Iris pigment epithelial cell (primary cell): Measurements from ENCODE around the gene EXOC3L1.

Source experiments
- DNase-seq: peaks from one replicate; pipeline ENCODE4 v3.0.0-alpha.2; 2011; ENCODE audit warnings: low read depth

EXOC3L1 gene

DNA sequence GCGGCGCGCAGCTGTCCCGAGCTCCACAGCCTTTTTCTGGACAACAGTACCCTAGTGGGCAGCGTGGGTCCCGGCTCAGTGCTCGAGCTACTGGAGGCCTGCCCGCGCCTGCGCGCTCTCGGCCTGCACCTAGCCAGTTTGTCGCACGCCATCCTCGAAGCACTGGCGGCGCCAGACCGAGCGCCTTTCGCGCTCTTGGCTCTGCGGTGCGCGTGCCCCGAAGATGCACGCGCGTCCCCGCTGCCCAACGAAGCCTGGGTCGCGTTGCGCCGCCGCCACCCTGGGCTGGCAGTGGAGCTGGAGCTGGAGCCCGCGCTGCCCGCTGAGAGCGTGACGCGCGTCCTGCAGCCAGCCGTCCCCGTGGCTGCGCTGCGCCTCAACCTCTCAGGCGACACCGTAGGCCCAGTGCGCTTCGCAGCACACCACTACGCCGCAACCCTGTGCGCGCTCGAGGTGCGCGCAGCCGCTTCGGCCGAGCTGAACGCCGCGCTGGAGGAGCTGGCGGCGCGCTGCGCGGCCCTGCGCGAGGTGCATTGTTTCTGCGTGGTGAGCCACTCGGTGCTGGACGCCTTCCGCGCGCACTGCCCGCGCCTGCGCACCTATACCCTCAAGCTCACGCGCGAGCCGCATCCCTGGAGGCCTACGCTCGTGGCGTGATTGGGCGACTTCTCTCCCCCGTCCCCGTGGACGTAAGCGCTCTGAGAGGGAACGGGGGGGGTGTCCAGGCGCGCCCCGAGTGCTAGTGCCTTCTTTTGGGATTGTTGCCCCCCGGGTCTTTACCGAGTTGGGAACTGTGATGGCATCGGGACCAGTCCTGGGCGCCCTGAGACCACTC, 26.6 kb downstream of the EXOC3L1 start:
- peak; percentile 70 for DNase-seq

DNA sequence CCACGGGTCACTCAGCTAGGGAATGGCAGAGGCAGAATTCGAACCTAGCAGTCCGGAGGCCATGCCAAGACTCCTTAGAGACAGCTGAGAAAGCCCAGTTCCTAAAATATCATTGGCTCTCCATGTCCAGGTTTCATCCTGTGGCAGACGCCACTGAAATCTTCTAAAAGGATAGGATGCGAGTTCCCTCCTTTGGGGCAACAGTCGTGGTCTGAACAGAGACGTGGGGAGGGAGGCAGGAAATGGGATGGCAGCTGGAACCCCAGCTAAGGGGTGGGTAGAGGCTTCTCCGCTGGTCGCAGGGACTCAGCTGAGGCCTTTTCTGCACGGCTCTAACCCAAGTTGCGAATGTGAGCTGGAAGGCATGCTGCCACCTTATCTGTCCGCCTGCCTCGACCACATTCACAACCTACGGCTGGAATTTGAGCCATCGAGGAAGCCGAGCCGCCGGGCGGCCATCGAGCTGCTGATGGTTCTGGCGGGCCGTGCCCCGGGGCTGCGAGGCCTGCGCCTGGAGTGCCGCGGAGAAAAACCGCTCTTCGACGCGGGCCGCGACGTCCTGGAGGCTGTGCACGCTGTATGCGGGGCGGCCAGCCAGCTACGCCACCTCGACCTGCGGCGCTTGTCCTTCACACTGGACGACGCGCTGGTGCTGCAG, 27.3 kb downstream of the EXOC3L1 start:
- DNase-seq, result peak; percentile 68

DNA sequence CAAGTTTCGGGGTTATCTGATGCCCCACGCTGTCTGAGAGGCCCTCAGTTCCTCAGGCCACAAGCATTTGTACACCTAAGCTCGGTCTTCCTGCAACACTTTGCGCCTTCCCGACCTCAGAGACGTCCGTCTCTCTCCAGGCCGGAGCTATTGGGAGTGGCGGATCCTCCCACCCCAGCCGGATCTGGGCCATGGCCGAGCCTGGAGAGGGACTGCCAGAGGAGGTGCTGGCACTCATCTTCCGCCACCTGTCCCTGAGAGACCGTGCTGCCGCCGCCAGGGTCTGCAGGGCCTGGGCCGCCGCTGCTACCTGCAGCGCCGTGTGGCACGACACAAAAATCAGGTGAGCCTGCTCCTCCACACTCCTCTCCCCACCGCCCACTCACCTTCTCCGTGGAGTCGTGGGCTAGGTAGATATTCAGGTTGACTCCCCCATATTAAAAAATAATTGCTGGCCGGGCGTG, 28.3 kb downstream of the EXOC3L1 start:
- DNase-seq, result no peak

DNA sequence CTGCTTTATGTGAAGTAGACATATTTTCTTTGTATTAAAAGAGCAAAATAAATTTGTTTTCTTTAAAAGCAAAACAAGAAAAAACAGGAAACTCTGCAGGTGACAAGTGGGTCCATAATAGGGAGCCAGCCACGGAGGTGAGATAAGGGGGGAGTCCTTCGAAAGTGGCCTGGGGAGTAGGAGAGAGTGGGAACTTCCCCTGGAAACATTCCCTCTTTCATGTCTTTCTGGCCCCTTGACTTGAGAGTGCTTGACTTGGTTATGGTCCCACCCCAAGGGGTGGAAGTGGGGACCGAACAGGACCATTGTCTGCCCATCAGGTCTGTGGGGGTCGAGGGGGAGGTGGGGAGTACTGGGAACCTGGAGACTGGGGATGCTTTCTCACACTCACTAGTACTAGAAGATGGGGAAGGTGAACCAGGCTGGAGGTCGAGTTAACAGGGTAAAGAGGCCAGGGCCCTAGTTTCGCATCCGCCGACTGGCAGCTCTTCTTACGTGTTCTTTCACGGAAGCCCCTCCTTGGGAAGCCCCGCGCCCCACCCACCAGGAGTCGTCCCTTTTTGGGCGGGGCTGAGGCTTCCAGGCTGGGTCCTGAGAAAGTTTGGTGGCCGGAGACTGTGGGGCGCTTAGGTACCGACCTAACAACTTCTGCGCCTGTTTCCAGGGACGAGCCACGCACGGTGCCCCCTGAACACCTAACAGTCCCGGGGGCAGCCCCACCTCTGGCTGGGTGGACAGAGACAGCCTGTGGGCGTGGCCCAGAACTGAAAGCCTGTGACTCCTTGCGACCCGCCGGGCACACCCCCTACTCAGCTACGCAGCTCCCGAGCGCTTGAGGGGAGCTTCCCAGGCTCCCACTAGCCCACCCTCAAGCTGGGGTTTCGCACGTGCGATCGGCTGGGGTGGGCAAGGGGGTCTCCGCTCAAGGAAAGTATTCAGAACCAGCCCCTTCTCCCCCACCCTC, 31.0 kb downstream of the EXOC3L1 start:
- no peak for DNase-seq

DNA sequence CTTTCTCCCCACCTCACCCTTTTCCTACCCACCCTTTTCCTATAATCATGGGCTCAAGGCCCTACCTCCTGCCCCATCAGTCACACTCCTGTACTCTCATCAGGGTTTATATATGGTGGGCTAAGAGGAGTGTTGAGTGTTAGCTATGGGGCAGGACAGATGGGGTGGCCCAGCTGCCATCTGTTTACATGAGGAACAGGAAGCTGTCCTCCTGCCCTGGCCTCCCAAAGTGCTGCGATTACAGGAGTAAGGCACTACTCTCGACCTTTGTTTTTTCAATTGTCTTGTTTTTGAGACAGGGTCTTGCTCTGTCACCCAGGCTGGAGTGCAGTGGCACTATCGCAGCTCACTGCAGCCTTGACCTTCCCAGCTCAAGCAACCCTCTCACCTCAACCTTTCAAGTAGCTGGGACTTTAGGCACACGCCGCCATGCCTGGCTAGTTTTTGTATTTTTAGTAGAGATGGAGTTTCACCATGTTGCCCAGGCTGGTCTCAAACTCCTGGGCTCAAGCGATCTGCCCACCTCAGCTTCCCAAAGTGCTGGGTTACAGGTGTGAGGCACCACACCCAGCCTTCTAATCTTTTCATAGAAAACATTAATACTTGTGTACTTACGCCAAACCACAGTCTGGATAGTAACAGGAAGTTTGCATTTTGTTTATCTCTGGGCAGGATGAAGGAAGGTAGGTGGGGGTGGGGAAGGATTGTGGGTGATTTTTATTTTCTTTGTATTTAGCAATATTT, 31.9 kb downstream of the EXOC3L1 start:
- no peak for DNase-seq

DNA sequence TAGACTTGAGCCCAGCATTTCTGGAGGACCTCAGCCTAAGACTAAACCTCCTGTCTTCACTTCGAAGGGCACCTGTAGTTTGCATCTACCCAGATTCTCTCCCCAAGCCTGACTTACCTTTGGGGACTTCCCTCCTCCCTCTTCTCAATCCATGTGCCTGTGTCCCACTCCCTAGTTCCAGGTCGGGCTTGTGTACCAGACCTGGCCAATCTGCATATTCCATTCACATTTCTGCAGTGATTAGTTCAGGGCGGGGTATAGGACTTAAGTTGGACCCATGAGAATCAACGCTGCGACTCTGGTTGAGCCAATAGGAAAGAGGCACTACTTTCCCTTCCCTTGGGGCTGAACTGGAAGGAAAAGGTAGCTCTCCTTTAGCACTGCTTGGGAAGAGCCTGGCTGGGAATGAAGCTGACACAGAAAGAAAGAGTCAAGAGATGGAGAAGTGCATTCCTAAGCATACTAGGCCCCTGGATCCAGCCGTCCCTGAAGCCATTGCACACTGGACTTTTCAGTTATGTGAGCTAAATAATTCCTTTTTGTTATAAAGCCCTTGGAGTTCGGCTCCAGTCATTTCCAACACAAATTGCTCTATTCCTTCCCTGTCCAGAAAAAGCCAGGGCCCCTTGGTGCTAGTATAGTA, 32.7 kb downstream of the EXOC3L1 start:
- no peak for DNase-seq

DNA sequence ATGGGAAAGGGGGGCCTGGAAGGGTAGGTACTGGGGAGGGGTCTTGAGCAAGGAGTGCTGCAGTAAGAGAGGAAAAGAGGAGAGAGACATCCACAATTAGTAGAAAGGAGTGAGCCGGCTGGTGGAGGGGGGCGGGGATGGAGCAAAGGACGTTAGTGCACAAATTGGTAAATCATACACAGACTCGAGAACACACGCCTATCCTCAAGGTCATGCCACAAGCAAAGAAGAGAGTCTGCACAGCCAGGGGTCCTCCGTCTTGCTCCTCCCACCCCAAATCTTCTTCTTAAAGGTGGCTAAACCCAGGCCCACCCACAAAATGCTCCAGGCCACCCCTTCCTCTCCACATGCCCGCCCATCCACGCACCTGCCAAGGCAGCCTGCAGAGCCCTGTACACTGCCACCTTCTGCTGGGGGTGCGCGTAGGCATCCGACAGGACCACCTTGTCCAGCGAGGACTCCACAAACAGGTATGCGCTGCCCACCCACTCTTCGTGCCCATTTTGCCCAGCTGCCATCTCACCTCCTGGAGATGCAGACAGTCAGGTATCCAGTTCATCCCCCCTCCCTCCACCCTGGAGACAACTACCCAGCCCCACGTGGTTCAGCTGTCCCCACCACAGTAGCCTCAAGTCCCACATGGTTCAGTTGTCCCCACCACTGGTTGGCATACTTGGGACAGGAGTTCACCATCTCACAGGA, 33.6 kb downstream of the EXOC3L1 start:
- DNase-seq, result no peak

DNA sequence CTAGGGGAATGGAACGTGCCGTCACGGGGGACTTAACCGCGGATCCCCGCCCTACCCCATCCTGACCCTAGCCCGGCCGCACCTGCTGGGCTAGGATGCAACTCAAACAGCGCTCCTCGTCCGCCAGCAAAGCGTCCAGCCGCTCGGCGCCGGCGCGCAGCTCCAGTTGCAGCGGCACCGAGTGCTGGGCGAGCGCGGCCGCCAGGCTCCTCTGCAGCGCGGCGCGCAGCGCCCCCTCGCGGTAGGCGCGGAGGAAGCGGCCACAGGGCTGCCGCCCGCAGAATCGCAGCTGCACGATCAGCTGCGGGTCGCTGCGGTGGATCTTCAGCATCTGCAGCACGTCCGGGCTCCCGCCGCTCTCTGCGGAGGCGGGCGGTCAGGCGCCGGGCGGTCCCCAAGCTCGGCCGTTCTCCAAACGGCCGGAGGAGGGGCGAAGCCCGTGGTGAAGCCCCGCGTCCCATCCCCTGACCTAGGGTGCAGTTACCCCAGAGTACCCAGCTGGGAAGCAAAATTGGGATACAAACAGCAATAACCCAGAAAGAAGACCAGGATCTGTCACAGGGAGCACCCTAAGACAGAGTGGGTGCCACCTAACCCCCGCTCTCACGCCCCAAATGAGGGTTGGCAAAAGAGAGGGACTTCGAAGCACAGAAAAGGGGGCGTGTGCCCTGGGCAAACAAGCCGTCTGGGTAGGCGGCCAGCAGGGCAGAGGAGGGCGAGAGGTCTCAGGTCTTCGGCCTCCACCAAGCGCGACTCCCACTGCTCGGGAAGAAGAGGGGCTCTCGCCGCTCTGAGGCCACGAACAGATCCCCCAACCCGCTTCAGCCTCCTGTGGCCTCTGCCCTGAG, 34.4 kb downstream of the EXOC3L1 start:
- peak; percentile 69 for DNase-seq

DNA sequence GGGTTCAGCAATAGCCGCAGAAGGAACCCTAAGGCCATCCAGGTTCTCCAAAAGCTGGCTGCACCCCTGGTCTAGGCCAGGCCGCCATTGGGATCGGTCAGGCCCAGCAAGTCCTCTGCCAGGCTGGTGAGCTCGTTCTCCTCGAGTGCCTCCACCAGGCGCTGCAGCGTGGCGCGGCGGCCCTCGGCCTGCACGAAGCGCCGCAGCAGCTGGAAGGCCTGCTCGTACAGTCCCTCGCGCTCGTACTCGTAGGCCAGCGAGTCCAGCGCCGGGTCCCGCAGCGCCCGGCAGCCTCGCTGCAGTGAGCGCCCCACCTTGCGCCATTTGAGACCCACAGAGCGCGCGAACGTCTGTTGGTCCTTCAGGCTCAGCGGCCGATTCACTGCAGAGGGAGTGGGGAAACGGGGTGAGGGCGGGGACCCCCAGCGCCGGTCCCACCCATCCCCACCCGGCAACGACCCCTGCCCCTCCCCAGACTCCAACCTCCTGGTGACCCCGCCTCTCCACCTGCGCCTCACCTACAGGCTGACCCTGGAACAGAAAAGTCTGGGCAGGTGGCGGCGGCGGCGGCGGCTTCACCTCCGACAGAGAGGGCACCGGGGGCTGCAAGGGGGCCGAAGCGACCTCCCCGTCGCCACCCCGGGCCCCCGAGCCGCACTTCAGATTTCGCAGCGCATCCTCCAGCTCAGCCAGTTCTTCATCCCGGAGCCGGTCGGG, 35.2 kb downstream of the EXOC3L1 start:
- no peak for DNase-seq

DNA sequence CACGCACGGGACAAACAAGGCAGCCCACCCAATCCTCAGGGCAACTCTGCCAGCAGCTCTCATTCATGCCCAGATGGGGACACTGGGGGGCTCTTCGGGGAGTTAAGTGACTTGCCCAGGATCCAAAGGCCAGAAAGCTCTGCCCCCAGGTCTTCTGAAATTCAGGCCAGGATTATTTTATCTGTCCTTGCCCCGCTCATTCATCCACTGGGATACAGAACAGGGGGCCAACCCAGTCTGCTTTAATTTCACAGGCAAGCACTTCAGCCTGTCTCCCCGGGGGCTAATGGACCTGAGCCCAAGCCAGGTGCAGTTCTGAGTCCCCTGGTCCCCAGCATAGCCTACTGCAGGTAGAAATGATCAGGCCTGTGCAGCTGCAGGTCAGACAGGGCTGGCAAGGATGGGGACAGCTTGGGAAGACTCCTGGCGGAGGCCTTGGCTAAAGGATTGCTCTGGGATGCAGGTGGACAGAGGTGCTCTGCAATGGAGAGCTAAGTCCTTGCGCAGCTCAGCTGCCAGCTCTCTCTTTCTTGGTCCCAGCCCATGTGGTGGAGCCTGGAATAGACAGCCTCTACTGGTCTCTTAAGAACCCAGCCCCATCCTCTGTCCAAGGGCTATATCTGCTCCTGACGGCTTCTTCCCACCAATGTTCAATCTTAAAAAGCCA, 38.4 kb downstream of the EXOC3L1 start:
- no peak for DNase-seq

DNA sequence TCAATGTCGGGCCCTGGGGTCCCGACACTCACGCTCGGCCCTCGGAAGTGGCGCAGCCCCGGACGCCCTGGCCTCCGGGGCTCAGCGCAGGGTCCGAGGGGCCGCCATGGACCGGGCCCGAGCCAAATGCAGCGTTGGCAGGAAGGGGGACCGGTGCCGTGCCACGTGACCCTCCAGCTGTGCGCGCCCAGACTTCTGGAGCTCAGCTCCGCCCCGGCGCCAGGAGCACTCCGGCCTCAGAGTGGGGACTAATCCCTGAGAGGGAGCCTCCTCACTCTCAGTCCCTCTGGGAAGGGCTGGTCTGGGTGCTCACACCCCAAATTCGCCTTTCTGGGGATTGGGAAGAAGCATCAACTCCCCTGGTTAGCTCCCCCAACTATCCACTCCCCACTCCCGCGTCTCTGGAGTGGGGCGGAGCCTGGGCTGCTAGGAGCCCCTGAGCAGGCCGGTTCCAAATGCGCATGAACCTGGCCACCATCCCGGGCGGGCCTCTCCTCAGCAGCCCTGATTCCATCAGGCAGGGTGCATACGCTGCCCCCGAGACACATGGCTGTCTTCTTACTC, 39.0 kb downstream of the EXOC3L1 start, which contains the start of gene B3GNT9:
Gene B3GNT9, minus strand, starts transcription at position 166 of the 564 bp plus-strand sequence. CDS start 513 bp downstream, outside the sequence.
- peak; percentile 81 for DNase-seq

DNA sequence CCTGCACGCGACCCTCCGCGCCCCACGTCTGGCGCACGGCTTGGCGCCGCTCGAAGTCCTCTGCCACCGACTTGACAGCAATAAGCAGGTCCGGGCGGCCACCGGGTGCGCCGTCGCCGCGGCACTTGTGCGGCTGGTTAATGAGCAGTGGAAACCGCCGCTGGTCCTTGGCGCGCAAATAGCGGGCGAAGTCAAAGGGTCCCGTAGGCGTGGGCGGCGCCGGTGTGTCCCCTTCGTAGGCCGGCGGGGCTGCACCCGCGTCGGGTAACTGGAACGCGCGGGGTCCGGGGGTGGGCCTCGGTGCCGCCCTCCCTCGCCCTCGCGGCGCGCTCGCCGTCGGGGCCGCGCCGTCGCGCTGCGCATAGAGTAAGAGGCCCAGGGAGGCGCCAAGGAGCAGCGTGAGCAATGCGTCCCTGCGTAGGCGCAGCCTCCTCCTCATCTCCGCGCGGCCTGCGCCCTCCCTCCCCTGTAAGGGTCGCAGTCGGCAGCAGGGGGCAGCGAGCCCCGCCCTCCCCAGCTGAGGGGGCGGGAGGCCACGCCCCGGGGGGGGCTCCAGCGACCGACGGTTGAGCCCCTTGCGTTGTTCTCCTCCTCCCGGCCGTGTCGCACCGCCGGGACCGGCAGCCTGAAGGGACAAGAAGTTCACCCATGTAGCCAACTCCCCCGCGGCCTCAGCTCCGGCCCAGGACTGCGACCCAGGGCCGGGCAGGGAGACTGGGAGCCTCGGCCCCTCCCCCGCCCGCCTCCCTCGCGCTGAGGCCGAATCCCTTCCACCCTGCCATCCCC, 39.7 kb downstream of the EXOC3L1 start:
- DNase-seq, result peak; percentile 75

DNA sequence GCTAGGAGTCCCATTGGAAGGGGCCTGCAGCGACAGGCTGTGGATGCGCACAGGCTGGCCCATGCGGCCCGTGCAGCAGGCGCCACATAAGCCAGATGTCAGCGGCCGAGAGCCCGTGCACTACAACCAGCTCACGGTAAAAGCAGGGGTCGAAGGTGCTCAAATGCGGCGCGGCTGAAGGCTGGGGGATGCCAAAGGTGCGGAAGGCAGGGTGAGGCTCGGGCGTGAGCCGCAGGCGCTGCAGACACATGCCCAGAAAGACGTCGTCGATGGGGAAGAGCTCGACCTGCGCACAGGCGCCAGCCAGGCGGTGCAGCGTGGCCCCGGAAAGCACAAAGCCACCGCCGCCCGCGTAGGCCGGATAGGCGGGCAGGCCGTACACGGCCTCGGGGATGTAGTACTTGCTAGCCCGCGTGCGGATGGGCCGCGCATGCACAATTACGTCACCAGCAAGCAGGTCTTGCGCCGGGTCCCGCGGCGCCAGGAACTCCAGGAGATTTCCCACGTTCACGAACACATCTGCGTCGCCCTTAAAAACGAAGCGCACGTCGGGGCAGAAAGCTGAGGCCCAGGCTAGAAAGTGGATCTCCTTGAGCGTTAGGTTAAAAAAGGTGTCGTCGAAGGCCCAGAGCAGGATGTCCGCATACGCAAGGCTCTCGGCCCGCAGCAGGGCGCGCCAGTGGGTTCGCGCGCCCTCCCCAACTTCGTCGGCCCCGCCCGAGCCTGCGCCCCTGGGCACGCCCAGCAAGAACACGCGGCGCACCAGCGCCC, 40.5 kb downstream of the EXOC3L1 start:
- DNase-seq, result no peak

DNA sequence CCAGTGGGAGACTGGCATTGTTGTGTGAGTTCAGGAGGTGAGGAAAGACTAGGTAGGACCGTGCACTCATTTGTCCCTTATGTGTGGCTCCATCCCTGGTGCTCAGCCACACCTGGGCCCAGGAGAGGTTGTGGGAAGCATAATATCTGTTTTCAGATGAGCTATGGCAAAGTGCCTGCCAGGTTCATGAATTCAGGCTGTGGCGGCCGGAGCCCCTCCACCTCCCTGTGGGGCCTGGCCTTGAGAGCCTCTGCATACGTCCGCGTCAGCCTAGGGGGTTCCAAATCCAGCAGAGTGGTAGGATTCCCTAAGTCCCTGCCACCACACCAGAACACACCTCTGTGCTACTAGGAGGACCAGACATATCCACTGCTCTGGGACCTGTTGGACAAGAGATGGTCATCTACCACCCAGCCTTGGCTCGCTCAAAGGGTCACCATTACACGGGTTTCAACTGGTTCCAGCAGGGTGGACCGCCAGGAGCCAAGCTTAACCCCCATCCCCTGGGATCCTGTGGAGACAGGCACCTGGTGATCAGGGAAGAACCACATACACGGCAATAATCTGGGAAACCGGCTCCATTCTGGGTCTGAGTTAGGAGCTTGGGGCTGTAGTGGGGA, 41.2 kb downstream of the EXOC3L1 start:
- DNase-seq, result no peak

DNA sequence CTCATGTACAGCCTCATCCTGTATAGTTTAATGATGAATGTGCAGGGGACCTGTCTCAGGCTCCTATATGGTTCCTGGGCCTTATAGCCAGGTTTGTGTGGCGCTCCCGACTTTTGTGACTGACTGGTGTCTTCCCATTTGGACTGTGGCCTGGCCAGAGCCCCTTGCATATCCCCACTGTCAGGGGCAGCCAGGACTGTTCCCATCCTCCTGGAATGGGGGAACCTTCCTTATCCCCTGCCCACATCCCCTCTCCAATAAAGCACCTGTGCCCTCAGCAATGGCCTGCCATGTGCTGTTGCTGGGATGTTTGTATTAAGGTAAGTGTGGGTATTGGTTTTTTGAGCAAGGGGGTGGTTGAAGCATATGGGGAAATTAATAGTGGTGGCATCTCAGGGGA, 41.7 kb downstream of the EXOC3L1 start:
- no peak for DNase-seq
